Activated CD8-positive, alpha-beta memory T cell treated with anti-CD3 and anti-CD28 coated beads, Interleukin-2, amount 50 U/mL, for 48 hours (primary cell): ENCODE data around the gene EGFLAM.
A peak's percentile ranks its signal among the peaks of the same experiment; 100 is the strongest.

ENCODE experiments used
- DNase-seq: peaks from one replicate; pipeline ENCODE4 v3.0.0-alpha.2; 2020

Gene EGFLAM

DNA sequence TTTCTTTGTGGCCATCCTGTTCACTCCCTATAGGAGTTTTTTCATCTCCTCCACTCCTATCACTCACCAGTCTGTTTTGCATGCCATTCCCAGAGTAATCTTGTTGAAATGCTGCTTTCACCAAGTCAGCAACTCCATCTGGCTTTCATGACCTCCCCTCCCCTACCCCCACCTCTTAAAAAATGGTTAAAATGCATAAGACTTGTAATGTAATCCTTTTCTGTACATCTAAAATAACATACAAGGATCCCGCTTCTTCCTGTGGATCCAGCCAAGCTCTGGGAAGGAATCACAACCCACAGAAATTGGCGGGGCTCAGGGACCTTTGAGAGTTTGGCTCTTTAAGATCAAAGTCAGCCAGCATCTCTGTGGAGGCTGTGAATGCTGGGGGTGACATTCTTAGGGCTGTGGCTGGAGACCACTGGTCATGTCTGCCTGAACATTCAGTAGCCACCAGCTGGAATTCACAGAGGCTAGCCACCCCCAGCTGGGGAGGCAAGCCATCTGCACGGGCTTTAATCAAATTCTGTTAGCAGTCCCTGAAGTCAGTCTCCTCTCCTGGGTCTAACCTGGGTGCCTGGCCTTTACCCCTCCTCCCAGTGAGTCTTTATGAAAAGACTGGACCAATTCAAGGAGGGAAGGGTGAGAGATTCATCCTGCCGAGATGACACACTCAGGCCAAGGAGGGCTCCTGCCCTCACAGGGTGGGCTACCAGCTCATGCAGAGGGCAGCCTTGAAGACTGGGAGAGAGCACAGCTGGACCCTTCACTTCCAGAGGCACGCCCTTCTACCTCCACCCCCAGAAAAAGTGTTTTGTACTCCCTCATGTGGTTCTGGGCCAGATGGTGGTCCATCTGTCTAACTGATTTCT, 165.2 kb downstream of the EGFLAM start:
- DNase-seq: no peak

DNA sequence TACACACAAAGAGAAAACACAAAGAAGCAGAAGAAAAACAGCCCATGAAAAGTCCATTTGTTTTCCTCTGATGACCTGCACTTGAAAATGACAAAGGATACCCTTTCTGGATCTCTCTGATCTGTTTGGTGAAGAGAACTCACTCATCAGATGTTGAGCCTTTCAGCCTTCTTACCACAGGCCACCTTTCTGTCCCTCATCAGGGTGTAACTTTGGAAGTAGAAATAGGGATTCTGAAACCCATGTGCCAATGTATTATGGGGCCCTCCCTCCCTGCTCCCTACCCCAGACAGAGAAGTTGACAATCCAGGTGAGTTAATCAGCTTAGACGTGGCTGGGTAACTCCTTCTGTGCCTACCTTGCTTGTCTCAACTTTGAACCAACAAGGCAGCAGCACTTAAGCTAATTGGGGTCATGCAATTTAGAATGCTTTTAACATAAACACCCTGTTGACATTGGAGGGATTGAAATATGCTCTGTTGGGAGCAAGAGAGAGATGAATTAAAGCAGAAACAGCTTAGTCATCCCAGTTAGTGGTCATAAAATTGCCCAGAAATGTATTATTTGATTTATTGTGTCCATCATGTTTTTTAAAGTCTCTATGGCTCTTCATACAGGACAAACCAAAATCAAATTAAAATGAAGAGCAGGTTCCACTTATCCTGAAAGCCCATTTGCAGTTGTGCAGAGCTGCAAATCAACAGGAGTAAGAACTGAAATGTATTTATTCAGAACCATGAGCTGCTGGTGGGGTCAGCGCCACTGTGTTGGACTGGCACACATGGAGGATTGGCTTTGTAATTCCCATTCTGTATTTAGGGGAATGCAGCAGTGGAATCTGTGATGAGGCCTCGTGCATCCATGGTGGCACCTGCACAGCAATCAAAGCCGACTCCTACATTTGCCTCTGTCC, 166.0 kb downstream of the EGFLAM start:
- DNase-seq: no peak

DNA sequence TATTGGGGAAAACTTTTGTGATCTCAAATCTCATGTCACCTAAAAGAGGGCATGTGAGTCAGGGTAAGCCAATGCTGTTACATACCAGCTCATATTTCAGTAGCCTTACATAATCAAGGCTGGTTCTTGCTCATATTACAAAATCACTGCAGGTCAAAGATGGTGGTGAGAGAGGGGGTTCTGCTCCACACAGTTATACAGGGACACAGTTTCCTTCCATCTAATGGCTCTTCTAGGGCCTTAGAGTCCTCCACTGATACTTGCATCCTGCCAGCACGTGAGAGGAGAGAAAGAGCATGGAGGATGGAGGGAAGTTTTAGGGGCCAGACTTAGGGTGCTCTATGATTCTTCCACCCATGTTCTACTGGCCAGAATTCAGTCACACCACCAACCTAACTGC, 168.1 kb downstream of the EGFLAM start:
- no peak for DNase-seq

DNA sequence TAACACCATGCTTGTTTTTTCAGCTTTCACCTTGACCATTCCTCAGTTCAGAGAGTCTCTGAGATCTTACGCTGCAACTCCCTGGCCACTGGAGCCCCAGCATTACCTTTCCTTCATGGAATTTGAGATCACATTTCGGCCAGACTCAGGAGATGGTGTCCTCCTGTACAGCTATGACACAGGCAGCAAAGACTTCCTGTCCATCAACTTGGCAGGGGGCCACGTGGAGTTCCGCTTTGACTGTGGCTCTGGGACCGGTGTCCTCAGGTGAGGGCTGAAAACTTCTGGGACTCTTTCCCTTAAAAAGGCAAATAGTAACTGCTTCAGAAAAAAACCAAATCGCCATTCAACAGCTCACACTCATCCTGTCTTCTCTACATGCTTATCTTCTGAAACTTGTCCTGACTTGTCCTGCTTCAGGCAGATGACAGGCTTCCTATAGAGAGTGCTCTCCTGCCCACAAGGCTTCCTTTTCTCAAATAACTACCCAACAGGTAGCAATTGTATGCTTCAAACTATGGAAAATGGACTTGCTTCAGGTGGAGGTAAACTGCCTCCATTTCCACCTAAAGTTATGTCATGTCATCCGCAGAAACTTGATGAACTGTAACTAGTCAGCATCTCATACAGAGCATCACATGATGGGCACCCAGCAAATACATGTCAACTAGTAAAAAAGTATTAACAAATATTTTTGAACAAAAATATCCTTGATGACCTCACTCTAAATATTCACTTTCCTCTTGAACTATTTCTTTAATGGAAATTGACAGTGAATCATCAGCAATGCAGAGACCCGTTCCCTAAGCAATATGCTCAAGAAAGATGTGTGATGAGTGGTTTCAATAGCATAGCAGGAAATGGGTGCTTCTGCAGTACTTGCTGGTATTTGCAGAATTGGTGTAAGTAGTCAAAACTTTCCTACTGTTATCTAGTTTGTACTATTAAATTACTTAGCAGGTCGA, 168.9 kb downstream of the EGFLAM start:
- DNase-seq: no peak

DNA sequence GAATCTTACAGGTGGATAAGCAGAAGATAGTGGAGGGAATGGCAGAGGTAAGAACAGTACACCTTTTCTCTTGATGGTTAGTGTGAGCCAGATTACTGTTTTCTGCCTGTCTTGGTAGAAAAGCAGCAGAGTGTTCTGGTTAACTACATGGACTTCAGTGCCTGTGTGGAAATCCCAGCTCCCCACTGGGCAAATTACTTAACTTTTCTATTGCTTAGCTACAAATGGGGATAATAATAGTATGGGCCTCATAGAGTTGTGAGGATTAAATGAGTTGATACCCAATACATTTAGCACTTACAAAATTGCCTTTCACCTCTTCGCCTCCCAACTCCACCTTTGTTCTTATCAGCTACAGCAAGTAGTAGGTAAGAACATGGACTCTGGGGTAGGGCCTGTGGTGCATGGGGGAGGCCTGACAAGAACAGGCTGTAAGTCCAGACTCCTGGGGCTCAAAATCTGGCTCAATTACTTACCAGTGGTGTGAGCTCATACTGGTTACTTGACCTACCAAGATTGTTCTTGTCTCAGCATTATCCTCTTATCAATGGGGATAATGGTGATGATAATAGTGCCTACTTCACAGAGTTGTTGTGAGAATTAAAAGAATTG, 173.0 kb downstream of the EGFLAM start:
- DNase-seq: no peak

DNA sequence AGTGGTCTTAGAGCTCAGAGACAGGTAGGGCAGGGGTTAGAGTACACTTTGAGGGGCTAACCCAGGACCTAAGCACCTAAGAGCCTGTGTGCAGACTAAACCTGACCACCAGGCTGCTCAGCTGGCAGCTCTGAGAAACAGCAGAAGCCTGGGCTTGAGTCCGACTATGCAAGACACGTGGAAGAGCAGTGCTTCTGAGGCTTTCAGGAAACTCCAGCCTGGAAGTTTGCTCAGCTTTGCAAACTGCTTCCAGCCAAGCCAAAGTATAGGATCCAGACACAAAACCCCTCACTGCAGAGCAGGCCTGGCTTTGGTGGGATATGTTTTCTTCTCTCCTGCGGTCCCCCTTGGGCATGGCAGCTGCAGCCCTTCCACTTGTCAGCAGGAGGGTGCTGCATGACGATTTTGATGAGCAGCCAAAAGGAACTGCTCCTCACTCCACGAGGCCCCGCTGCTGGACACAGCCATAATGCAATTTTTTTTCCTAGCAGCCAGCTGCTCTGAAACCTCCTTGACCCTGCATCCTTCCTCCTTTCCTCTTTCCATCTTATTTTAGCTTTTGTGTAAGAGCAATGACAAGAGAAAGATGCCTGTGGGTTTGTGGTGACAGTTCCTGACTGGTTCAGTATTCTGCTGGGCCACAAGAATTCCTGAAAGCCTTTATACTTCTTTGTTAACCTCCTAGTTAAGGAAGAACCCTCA, 175.0 kb downstream of the EGFLAM start:
- no peak for DNase-seq

DNA sequence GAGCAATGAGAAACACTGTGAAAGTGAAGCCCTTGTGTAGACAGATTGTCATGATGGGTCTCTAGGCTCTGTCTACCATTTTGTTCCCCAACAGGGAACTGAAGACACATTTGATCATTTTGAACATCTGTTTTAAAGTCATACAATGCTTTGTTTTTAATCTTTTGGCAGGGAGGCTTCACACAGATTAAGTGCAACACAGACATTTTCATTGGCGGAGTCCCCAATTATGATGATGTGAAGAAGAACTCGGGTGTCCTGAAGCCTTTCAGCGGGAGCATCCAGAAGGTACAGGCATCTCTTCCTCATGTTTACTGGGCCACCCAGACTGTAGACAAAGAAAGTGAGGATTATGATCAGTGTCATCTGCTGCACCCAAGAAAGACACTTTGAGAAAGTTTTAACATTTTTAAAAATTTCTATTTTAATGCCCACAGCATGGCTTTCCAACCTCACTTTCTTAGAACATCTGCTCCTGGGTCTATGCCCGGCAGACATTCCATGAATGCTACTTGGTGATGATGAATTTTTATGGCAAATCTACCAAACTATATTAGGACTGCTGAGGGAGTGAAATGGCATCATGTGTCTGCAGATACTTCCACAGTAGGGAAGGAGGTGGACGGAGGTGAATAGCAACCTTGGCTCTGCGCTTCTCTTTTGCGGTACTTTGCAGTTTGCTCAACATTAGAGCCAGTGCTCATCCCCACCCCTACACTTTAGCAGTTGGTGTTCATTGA, 176.8 kb downstream of the EGFLAM start:
- no peak for DNase-seq

DNA sequence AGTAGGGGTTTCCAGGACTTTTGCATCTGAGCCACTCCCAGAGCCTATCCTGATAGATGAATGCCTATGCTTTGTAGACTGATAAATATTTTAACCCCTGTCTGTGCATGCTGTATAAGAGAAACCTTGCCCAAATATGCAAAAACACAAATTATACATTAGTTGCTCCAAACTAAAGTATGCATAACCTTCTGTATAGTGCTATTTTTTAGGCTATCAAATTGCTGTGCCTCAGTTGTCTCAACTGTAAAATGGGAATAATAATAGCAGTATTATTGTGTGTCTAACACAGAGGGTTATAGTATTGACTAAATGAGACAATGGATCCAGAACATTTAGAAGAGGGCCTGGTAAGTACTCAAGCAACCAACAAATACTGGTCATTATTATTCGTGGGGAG, 180.4 kb downstream of the EGFLAM start:
- no peak for DNase-seq

DNA sequence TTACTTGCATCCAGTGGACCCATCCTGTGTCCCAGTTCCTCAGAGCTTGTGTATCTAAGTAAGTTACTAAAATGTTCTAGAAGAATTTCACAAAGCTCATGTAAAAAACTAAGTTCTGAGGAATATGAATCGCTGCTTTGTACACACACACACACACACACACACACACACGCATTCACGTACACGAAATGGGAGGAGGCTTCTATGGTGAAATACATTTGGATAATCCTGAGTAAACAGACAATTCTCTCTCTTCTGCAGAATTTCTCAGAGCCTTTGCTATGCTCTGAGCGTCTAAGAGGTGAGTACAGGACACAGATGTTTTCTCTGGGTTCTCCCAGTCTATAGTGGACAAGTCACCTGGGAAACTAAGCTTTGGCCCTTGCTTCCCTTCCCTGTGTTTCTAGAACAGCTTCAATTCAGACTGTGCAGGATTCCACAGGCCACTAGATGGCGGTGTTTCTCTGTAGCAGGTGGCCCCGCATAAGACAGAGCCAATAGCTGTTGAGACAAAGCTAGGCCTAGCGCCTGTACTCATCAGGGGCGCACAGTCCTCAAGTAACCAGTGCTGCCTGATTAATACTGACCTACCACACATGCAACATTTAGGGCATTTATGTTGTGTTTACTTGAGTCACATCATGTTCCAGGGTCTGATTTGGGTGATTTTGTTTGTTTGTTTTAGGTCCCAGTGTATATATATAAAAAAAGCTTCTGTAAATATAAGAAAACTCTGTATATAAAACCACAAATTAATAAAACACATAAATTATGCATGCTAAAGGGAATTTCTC, 183.3 kb downstream of the EGFLAM start:
- peak; percentile 87 for DNase-seq

DNA sequence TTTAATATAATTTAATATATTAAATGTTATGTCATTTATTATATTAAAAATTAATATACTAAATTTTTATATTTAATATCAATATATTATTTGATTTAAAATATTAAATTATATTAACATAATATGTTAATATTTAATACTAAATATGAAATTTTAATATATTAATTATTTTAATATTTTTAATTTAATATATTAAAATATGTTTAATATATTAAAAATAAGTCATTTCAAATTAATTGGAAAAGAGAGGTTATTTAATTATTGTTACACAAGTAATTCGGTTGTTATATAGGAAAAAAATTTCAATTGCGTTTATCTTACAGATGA, 183.9 kb downstream of the EGFLAM start:
- no peak for DNase-seq

DNA sequence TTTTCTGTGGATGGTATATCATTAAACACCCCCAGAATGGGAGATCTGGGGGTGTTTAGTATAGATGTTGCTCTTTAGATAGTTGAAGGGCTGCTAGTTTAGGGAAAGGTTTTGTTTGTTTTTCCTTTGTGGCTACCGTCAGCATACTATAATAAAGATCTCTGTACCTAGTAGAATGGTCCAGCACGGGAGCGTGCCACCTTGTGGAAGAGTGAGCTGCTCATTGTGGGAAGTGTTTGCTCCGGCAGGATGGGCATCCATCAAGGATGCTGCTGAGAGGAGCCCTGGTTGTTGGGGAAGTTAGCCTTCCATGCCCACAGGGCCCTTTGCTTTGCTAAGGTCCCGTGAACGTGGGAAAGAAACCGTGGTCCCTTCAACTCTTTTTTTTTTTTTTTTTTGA, 185.0 kb downstream of the EGFLAM start:
- no peak for DNase-seq

DNA sequence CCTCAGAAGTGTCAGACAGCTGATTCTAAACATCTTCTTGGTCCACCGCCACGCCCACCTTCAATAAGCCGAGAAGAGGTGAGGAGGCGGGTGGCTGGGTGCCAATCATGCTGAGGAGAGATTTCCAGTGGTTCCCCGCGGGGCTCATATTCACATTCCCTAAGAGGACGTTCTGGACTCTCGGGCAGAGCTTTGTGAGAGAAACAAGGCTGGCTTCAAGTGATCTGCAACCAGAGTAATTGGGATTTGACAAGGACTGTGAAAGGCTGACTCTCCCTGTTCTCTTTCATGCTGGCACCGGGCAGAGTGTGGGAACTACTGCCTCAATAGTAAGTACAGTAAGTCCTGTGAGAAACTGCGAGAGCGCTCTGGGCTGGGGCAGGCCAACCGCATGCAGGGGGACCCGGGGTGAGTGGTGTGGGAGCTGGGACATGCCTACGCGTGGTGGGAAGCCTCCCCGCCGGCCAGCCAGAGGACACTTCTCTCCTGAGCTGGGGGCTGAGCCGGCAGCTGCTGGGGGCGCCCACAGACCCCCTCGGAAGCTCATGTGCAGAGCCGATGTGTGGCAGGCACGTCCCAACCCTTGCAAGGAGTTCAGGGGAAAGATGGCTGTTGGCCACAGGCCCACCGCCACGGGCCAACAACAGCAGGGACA, 187.1 kb downstream of the EGFLAM start:
- no peak for DNase-seq

DNA sequence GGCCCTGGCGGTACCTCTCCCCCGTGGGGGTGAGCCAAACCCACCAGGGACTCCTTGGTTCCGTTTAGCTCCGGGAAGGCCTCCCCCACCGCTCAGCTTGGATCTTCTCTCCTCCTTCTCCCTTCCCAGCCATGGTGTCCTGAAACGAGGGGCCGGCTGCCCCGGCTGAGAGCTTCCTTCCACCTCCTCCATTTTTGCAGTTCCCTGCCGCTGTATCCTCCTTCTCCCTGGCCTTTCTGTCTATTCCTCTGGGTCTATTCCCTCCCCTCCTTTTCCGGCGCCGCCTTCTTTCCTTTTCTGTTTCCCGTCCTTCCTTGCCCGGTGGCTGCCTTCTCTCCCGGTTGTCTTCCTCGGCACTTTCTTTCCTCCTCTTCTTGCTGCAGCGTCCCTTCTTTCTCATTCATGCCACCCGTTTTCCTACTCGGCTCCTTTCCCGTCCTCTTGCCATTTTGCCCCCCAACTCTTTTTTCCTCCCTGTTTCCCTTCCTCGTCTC, 187.7 kb downstream of the EGFLAM start:
- no peak for DNase-seq

DNA sequence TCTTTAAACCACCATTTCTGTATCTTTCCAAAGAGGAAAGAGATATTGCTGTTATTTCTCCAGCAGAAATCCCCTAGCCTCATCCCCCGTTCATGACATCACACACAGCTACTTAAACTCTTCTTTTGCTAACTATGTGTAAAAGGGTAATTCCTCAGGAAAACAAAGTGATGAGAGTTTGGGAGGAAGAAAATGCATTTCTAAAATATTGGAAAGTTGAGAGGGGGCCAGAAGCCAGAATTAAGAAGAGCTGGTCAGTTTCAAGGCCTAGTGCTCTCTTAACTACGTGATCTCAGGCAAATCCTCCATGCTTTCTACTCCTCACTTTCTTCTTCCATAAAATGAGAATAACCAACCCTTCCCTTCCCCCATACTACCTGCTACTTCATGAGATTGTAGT, 188.7 kb downstream of the EGFLAM start:
- DNase-seq: no peak

DNA sequence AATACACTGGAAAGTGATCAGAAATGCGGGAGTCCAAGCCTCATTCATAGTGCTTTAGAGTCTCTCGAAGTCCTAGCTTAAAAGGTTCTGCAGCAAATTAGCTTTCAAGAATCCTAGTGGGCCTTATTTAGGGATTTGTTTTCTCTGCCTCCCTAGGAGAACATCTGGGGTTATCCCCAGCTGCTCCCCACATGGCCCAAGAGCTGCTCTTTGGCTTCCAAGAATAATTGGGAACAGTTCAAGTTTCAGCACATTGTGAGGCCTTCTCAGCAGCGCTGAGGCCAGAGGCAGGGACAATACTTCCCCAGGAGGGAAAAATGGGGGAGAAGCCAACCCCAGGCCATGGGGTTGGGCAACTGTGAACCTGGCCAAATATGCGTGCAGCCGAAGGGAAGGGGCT, 189.4 kb downstream of the EGFLAM start:
- DNase-seq: no peak

DNA sequence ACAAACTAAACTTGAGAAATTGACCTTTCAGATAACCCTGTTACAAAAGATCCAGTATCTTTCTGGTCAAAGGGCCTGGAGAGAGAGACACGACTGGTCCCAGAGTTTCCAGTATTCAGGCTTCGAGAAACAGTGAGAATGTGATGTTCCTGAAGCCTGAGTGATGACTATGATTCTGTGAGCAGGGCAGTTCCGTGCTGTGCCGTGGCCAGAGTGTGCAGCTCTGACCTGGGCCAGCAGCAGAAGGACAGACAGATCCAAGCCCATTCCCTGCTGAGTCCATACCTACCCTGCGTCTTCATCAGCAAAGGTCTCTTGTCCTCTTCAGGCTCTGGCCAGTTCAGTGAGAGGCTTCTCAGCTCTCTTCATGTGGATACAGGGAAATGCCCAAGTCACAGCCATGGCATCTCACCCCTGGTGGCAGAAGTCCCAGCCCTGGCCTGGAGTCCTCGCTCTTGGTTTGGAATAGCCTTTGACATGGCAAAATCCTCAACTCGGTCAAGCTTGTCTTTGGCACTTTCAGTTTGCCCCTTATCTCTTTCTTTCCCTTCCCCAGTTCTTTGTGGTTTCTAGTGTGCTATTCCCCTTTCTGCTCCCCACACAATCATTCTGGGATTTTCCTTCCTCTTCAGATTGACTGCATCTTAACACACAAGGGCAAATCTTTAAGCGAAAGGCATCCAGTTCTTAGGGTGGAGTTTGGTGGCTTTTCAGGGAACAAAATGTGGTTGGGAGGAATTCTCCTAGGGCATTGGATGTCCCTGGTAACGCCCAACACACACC, 190.4 kb downstream of the EGFLAM start:
- DNase-seq: no peak

DNA sequence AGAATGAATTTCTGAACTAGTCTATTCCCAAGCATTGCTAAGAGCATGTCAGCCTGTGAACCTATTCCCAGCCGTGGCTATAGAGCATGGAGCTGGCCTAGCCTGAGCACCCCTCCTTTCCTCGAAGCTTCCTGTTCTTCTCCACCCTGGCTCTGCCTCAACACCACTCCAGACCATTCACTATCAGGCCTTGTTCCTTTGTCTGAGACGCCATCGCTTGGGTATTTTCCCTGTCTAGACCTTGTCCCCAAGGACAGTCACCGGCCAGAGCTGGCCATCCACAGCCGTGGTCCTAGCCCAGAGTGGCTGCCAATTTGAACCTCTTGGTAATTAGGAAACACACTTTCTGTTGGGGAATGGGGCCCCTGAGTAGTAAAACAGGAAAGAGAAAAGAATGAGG, 192.3 kb downstream of the EGFLAM start:
- no peak for DNase-seq

DNA sequence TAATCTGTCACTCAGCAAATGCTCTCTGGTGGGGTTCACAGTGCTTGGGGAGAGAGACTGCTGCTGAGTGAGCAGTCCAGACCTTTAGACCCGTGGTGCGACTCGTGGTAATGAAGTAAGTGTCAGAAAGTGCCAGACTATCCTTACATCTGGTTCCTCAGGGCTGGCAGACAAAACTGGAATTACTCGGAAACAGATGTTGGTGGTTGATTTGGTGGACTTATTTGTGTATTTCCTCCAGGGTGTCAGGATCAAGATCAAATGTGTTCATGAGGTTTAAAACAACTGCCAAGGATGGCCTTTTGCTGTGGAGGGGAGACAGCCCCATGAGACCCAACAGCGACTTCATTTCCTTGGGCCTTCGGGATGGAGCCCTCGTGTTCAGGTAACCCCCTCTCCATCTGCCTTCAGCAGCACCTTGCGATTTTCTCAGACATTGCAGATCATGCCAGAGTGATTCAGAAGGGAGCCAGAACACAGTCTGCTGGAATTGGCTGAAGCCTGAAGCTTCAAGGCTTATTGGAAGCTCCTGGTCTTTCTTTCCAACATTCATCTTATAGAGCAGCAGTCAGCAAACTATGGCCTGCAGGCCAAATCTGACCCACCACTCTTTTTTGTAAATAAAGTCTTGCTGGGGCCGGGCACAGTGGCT, 192.8 kb downstream of the EGFLAM start:
- DNase-seq: no peak
